NCI-H1048 (cell line): ENCODE measurements around the gene TOX2.

Experiments
- DNase-seq: peaks from one replicate; lab custom pipeline; 2025; lab: John Stamatoyannopoulos, UW

Gene TOX2

GRCh38 chr20:43915211-43916072, 790 bp downstream of the TOX2 start:
- DNase-seq = no peak

- DNase-seq = no peak
Observed at GRCh38 chr20:43916073-43916880, 1.6 kb downstream of the TOX2 start.

GRCh38 chr20:43916881-43917371, 2.3 kb downstream of the TOX2 start:
- no peak for DNase-seq

GRCh38 chr20:43917380-43917779, 2.7 kb downstream of the TOX2 start:
- DNase-seq = no peak

- DNase-seq = no peak
Observed at GRCh38 chr20:43919686-43920403, 5.2 kb downstream of the TOX2 start.

- no peak for DNase-seq
Observed at GRCh38 chr20:43920797-43921196, 6.1 kb downstream of the TOX2 start.

- DNase-seq = no peak
Observed at GRCh38 chr20:43921227-43921780, 6.7 kb downstream of the TOX2 start.

- no peak for DNase-seq
Observed at GRCh38 chr20:43922614-43923013, 8.0 kb downstream of the TOX2 start.

- DNase-seq = no peak
Observed at GRCh38 chr20:43923322-43923721, 8.7 kb downstream of the TOX2 start.

GRCh38 chr20:43923917-43924316, 9.3 kb downstream of the TOX2 start:
- DNase-seq = no peak

- no peak for DNase-seq
Observed at GRCh38 chr20:43925215-43925614, 10.6 kb downstream of the TOX2 start.

GRCh38 chr20:43925801-43926200, 11.1 kb downstream of the TOX2 start:
- no peak for DNase-seq

GRCh38 chr20:43926287-43927050, 11.8 kb downstream of the TOX2 start:
- DNase-seq = no peak

GRCh38 chr20:43931976-43932375, 17.3 kb downstream of the TOX2 start:
- DNase-seq = no peak

GRCh38 chr20:43934833-43935232, 20.2 kb downstream of the TOX2 start:
- no peak for DNase-seq

- DNase-seq = no peak
Observed at GRCh38 chr20:43936104-43936770, 21.6 kb downstream of the TOX2 start.

GRCh38 chr20:43936805-43937204, 22.2 kb downstream of the TOX2 start:
- no peak for DNase-seq

- no peak for DNase-seq
Observed at GRCh38 chr20:43937591-43937990, 22.9 kb downstream of the TOX2 start.

GRCh38 chr20:43938017-43938655, 23.5 kb downstream of the TOX2 start:
- no peak for DNase-seq
